ENCODE data around the gene CANX.
"Not testable (repeated sequence)": the region's sequence is repeated elsewhere in the genome, so short reads cannot be mapped to it uniquely, and the experiment has no call there.

DNA sequence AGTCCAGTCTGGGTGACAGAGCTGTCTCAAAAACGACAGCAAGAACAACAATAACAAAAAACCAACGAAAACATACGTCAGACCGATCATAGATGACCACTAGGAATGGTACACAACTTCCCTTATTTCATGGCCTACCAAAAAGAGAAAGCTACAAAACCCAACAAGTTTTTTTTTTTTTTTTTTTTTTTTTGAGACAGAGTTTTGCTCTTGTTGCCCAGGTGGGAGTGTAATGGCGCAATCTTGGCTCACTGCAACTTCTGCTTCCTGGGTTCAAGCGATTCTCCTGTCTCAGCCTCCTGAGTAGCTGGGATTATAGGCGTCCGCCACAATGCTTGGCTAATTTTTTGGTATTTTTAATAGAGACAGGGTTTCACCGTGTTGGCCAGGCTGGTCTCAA lies 9.6 kb upstream of the CANX start:
- not testable (repeated sequence) for TF ChIP-seq EZH2 (optimal IDR thresholded peaks at IDR 0.05; ENCODE audit: low read depth, low read length)
- TF ChIP-seq, protein P1, sequence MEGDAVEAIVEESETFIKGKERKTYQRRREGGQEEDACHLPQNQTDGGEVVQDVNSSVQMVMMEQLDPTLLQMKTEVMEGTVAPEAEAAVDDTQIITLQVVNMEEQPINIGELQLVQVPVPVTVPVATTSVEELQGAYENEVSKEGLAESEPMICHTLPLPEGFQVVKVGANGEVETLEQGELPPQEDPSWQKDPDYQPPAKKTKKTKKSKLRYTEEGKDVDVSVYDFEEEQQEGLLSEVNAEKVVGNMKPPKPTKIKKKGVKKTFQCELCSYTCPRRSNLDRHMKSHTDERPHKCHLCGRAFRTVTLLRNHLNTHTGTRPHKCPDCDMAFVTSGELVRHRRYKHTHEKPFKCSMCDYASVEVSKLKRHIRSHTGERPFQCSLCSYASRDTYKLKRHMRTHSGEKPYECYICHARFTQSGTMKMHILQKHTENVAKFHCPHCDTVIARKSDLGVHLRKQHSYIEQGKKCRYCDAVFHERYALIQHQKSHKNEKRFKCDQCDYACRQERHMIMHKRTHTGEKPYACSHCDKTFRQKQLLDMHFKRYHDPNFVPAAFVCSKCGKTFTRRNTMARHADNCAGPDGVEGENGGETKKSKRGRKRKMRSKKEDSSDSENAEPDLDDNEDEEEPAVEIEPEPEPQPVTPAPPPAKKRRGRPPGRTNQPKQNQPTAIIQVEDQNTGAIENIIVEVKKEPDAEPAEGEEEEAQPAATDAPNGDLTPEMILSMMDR (IDR thresholded peaks at IDR 0.05; ENCODE audit: low read length): not testable (repeated sequence)
